ENCODE measurements around the gene GRIK1.

GRIK1 gene

DNA sequence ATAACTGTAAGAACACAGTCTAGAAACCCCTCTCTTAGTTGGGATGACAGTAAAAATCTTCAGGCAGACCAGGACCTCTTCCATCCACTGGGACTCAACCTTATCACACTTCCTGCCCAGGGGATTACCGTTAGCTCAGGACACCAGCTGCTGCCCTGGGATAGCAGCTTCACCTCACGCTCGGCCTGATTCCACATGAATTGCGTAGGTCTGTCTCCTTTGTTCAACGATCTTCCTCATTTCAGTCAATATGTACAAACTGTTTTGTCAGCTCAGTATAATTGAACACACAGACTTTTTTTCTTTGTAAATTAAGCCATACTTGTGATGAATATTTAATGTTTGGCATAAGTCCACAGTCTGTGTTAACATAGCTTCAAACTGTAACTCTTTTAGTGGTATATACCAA, 290.4 kb downstream of the GRIK1 start:
- no peaks in the 10 kb centered on the region for H3K27me3 ChIP-seq
- H3K4me1 ChIP-seq (ENCODE audit: control insufficient read depth in 1 of 2, insufficient read depth in 1 of 2, low read depth in 1 of 2, low read length in 1 of 2) = no peaks in the 10 kb centered on the region
- H3K9me3 ChIP-seq = no peaks in the 10 kb centered on the region
- no peaks in the 10 kb centered on the region for H3K36me3 ChIP-seq
- TF ChIP-seq, protein P1, sequence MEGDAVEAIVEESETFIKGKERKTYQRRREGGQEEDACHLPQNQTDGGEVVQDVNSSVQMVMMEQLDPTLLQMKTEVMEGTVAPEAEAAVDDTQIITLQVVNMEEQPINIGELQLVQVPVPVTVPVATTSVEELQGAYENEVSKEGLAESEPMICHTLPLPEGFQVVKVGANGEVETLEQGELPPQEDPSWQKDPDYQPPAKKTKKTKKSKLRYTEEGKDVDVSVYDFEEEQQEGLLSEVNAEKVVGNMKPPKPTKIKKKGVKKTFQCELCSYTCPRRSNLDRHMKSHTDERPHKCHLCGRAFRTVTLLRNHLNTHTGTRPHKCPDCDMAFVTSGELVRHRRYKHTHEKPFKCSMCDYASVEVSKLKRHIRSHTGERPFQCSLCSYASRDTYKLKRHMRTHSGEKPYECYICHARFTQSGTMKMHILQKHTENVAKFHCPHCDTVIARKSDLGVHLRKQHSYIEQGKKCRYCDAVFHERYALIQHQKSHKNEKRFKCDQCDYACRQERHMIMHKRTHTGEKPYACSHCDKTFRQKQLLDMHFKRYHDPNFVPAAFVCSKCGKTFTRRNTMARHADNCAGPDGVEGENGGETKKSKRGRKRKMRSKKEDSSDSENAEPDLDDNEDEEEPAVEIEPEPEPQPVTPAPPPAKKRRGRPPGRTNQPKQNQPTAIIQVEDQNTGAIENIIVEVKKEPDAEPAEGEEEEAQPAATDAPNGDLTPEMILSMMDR (IDR thresholded peaks at IDR 0.05) = no peak
- H3K4me3 ChIP-seq (ENCODE audit: low read depth in 1 of 2, low read length in 1 of 2) = no peak overlapping the region
- H3K27ac ChIP-seq = no peak overlapping the region

DNA sequence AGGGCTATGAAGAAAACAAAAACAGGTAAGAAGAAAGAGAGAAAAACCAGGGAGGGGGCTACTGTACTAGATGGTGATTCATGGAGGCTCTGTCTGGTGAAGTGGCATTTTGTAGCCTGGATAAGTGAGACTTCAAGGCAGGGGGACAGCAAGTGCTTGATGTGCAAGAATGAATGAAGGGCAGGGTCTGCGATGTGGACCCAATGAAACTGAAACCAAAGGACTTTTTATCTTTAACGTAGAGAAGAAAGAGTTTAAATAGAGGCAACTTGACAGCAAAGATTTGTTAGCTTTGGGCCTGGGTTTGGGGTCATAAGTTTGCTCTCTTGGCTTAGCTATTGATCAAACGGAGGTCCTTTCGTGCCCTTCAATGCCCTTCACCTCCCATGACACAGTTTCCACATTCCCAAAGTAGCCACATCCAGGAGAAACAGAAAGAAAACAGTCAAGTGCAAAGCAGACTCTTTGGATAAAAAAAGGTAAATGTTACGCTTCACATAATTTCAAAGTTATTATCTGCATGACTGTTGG, 291.0 kb downstream of the GRIK1 start:
- no peak overlapping the region for H3K27ac ChIP-seq
- H3K9me3 ChIP-seq = no peaks in the 10 kb centered on the region
- no peaks in the 10 kb centered on the region for H3K4me1 ChIP-seq (ENCODE audit: control insufficient read depth in 1 of 2, insufficient read depth in 1 of 2, low read depth in 1 of 2, low read length in 1 of 2)
- H3K36me3 ChIP-seq = no peaks in the 10 kb centered on the region
- no peak overlapping the region for H3K4me3 ChIP-seq (ENCODE audit: low read depth in 1 of 2, low read length in 1 of 2)
- TF ChIP-seq, protein P1 (IDR thresholded peaks at IDR 0.05) = no peak
- no peaks in the 10 kb centered on the region for H3K27me3 ChIP-seq

DNA sequence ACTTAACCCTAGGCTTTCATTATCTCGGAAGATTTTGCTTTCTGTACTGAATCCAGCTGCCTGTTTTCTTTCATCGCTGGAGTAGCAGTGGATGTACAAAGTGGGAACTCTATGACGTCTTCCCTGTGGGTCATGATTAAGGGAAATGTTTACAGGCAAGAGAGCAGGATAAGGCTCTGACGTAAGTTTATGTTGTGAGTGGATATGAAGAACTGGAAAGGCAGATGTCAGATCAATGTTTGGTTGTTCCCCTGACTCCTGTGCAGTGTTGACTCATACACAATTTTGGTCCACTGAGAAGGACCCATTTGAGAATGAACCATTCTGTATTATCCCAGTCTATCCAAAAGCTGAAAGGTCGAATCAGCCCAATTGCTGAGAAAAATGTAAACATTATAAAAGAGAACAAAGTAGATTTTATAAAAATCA, 292.4 kb downstream of the GRIK1 start:
- H3K4me3 ChIP-seq (ENCODE audit: low read depth in 1 of 2, low read length in 1 of 2) = no peak overlapping the region
- no peaks in the 10 kb centered on the region for H3K27me3 ChIP-seq
- H3K36me3 ChIP-seq = no peaks in the 10 kb centered on the region
- no peaks in the 10 kb centered on the region for H3K9me3 ChIP-seq
- TF ChIP-seq, protein P1 (IDR thresholded peaks at IDR 0.05) = no peak
- H3K27ac ChIP-seq = no peak overlapping the region
- H3K4me1 ChIP-seq (ENCODE audit: control insufficient read depth in 1 of 2, insufficient read depth in 1 of 2, low read depth in 1 of 2, low read length in 1 of 2) = no peaks in the 10 kb centered on the region

DNA sequence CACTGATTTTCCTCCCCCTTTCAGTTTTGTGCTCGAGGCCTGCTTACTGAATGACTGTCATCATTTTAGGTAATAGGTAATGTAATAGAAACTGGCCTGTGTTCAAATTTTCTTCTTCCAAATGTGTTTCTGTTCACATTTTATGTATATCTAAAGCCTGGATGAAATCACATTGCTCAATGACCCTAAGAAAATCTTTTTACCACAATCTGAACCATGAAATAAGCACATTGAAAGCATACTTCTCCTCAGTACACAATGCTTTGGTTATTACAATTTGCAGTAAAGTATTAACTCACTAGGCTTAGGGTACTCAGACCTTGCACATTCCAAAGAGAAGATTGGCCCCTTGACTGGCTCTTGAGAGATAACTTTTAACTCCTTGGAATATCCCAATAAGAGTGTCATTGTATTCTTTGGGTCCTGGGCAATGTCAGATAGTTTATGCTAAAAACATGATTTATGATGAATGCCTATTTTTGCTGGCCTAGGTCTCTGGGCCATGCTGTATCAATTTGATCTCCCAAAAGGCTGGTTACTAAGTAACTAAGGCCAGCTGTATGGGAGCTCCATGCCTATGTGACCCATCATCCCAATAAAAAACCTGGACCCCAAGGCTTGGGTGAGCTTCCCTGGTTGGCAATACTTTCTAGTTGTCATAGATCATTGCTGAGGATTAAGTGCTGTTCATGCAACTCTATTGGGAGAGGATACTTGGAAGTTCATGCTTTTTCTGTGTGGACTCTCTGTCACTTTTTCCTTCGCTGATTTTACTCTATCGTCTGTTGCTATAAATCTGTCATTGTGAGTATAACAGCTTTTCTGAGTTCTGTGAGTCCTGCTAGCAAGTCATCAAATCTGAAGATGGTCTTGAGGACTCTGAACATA, 293.9 kb downstream of the GRIK1 start:
- Histone ChIP-seq H3K36me3 (no peaks in the 10 kb centered on the region), H3K9me3 (no peaks in the 10 kb centered on the region), H3K4me3 (ENCODE audit: low read depth in 1 of 2, low read length in 1 of 2) (no peak overlapping the region), H3K4me1 (ENCODE audit: control insufficient read depth in 1 of 2, insufficient read depth in 1 of 2, low read depth in 1 of 2, low read length in 1 of 2) (no peaks in the 10 kb centered on the region), H3K27me3 (no peaks in the 10 kb centered on the region), H3K27ac (no peak overlapping the region)
- TF ChIP-seq, protein P1 (IDR thresholded peaks at IDR 0.05) = no peak

DNA sequence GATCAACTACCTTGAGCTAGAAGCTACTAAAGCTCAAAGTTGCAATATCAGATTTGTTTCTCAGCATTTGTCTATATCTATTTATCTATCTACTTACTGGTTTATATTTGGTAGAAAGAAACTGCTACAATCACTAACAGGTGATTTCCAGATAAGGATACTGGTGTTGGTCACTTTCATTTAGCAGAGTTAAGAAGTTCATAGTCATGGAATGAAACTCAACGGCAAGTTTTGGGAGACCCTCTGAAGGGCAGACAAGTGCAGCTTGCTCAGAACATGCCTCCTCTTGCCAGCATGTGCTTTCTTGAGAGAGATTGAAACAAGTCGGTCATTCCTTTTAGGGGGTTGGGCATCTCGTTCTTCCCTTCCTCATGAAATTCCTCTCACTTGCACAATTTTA, 296.5 kb downstream of the GRIK1 start:
- H3K27ac ChIP-seq = no peak overlapping the region
- H3K9me3 ChIP-seq = no peaks in the 10 kb centered on the region
- H3K4me1 ChIP-seq (ENCODE audit: control insufficient read depth in 1 of 2, insufficient read depth in 1 of 2, low read depth in 1 of 2, low read length in 1 of 2) = peaks cover 16 to 22% of the 10 kb centered on the region in 2 experiments
- TF ChIP-seq, protein P1 (IDR thresholded peaks at IDR 0.05) = no peak
- H3K4me3 ChIP-seq (ENCODE audit: low read depth in 1 of 2, low read length in 1 of 2) = no peak overlapping the region
- H3K36me3 ChIP-seq = no peaks in the 10 kb centered on the region
- H3K27me3 ChIP-seq = no peaks in the 10 kb centered on the region

All from neutrophil (primary cell).